Measurements from ENCODE around the gene CACHD1.

DNA sequence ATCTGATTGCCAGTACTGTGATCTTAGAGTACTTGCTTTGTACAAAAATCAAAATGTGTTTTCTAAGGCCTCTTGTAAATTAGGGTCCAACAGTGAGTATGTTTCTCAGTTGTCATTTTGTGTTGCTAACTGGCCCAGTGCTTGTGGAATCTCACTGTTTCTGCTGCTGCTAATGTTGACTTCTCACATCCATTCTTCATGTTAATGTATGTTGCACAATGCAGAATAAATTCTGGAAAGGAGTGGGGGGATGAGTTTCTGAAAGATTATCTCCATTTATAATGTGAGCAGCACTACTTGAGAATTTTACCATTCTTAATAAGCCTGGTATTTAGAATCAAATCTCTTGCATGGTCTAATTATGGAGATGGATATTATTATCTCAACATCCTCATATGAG lies 57.9 kb downstream of the CACHD1 start:
- TF ChIP-seq CTCF (IDR thresholded peaks at IDR 0.05 in 4 of 5, conservative IDR thresholded peaks at IDR 0.05 in 1 of 5) (no peak), POLR2A (IDR thresholded peaks at IDR 0.05) (no peak)

Data from gastrocnemius medialis (tissue), 4 donors.